GM12878 (cell line): Measurements from ENCODE around the gene CNIH2. TPM values are rescaled to one million over a fixed set of nuclear protein-coding genes. Genes with fewer than 3 reads are reported as not detected.

ENCODE experiments used
- ASH2L ChIP-seq: fragments of 300-600, 200-600 bp; sonication (generic); IDR thresholded peaks from 2 replicates; pipeline ENCODE4 v1.6.1; 2017; ENCODE audit warnings: low read depth, mild to moderate bottlenecking, borderline replicate concordance
- BCL11A ChIP-seq: IDR thresholded peaks from 2 replicates; pipeline ENCODE4 v1.6.1; 2011; ENCODE audit warnings: low read depth, low read length
- IRF3 ChIP-seq: fragments of 450-650 bp; IDR thresholded peaks from 2 replicates; pipeline ENCODE4 v1.6.1; 2014; ENCODE audit warnings: mild to moderate bottlenecking
- MYB ChIP-seq: fragments of 150-350 bp; IDR thresholded peaks from 2 replicates; pipeline ENCODE4 v1.6.1; 2014; ENCODE audit warnings: mild to moderate bottlenecking, low read depth, low read length, borderline replicate concordance
- NFYB ChIP-seq: IDR thresholded peaks from 2 replicates; pipeline ENCODE4 v1.6.1; 2011; ENCODE audit warnings: low read depth, mild to moderate bottlenecking, low read length, improper control_type of control experiment, moderate library complexity; ENCODE audit not compliant: insufficient read depth
- RFX5 ChIP-seq: IDR thresholded peaks from 2 replicates; pipeline ENCODE4 v1.6.1; 2011; ENCODE audit warnings: low read depth, low read length, improper control_type of control experiment
- SUPT20H ChIP-seq: IDR thresholded peaks from 2 replicates; pipeline ENCODE4 v1.6.1; 2011; ENCODE audit warnings: low read depth, mild to moderate bottlenecking, low read length, moderate library complexity, borderline replicate concordance; ENCODE audit not compliant: control insufficient read depth
- YBX1 ChIP-seq: fragments of 450-650 bp; IDR thresholded peaks from 2 replicates; pipeline ENCODE4 v1.6.1; 2016; ENCODE audit warnings: antibody characterized with exemption
- ZNF217 ChIP-seq: fragments of 450-650 bp; IDR thresholded peaks from 2 replicates; pipeline ENCODE4 v1.6.1; 2017; ENCODE audit warnings: antibody characterized with exemption, mild to moderate bottlenecking
- polyA plus RNA-seq, 11 experiments: library from polyadenylated mRNA; depleted of rRNA in 4 of 11; unstranded in 6 of 11; stranded (reverse) in 5 of 11; fragments of >200 nt; fragmentation: Nextera tagmentation in 4 of 11; fragmentation: Illumina TruSeq in 1 of 11; extraction: Ambion mirVana in 4 of 11; extraction: Trizol in 1 of 11; gene quantifications; 1 replicate in 1 of 11; 2 replicates in 10 of 11; pipeline versions ENCODE4 v1.2.1 to v1.2.3, GENCODE V29; 2011 to 2016; ENCODE audit warnings: inconsistent platforms in 2 of 11, missing spikeins in 2 of 11, low read depth in 1 of 11
- total RNA-seq, 4 experiments: library from RNA; depleted of rRNA in 3 of 4; stranded (reverse); fragments of >200 nt in 3 of 4; fragmentation: Illumina TruSeq in 1 of 4; extraction: Trizol in 1 of 4; gene quantifications; 2 replicates each; pipeline versions ENCODE4 v1.2.1 to v1.2.3, GENCODE V29; 2013 to 2021
- TF ChIP-seq, protein P1 (sequence below): fragments of 450-650 bp; IDR thresholded peaks from 2 replicates; pipeline ENCODE4 v1.6.1; 2017; ENCODE audit warnings: antibody characterized with exemption, mild to moderate bottlenecking, moderate library complexity
- TF ChIP-seq, protein P2 (sequence below): IDR thresholded peaks from 2 replicates; pipeline ENCODE4 v1.6.1; 2011; ENCODE audit warnings: borderline replicate concordance, low read depth, mild to moderate bottlenecking, moderate library complexity, mixed read lengths, low read length; ENCODE audit not compliant: insufficient read depth; ENCODE audit errors: extremely low read length
- TF ChIP-seq, protein P3 (sequence below): fragments of 450-650 bp; formaldehyde crosslinking; IDR thresholded peaks from 2 replicates; pipeline ENCODE4 v1.4.0; 2022; ENCODE audit warnings: mild to moderate bottlenecking, moderate library complexity
- TF ChIP-seq, protein P4 (sequence below): IDR thresholded peaks from 2 replicates; pipeline ENCODE4 v1.6.1; 2012; ENCODE audit warnings: low read length, inconsistent platforms
- TF ChIP-seq, protein P5 (sequence below): fragments of 450-650 bp; formaldehyde crosslinking; IDR thresholded peaks from 2 replicates; pipeline ENCODE4 v1.4.0; 2020; ENCODE audit warnings: mild to moderate bottlenecking, moderate library complexity

CNIH2 gene
- total and polyA plus RNA-seq, 10 of the 15 experiments (the other 5 are each of a cell fraction or from before 2014, with no cell fraction given): 0.07 to 1.3 (median 0.68) TPM; not detected in 2

DNA sequence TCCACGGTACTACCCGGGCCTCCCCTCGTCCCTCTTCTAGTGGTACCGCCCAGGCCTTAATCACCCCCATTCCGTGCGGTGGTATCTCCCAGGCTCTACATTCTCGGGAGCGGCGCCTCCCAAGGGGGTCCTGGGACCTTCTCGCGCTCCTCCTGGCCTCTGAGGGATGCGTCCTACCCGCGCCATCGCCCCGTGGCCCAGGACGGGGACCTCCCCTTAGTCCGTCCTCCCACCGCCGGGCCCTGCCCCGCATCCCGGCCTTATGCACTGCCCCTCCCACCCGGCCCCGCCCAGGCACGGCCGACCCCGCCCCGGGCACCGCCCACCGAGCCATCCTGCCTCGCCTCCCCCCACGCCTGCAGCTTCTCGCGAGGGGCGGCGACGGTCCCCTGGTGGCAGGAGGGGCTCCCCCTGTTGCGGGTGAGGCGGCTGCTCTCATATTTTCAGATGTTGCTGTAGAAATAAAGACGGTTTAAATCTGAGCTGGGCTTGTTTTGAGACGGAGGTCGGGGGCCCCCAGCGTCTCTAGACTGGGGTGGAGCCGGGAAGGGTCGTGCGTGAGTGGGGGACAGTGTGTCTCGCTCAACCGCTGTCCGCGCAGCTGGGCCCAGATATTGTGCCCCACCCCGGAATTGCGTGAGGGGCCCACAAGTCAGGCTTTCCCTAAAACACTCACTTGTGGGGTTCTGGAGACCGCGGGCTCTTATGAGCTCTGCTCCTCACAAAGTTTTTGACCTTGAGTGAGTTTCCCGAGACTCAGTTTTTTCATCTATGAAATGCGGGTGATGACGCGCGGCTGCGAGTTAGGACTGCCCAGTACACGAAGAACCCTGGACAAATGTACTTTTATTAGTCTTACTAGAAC is 10.4 kb upstream of the CNIH2 start (continued):
- TF ChIP-seq, protein P1, sequence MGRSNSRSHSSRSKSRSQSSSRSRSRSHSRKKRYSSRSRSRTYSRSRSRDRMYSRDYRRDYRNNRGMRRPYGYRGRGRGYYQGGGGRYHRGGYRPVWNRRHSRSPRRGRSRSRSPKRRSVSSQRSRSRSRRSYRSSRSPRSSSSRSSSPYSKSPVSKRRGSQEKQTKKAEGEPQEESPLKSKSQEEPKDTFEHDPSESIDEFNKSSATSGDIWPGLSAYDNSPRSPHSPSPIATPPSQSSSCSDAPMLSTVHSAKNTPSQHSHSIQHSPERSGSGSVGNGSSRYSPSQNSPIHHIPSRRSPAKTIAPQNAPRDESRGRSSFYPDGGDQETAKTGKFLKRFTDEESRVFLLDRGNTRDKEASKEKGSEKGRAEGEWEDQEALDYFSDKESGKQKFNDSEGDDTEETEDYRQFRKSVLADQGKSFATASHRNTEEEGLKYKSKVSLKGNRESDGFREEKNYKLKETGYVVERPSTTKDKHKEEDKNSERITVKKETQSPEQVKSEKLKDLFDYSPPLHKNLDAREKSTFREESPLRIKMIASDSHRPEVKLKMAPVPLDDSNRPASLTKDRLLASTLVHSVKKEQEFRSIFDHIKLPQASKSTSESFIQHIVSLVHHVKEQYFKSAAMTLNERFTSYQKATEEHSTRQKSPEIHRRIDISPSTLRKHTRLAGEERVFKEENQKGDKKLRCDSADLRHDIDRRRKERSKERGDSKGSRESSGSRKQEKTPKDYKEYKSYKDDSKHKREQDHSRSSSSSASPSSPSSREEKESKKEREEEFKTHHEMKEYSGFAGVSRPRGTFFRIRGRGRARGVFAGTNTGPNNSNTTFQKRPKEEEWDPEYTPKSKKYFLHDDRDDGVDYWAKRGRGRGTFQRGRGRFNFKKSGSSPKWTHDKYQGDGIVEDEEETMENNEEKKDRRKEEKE: peak; percentile 80
- TF ChIP-seq MYB (no peak), IRF3 (no peak), NFYB (no peak), ZNF217 (no peak), BCL11A (no peak), YBX1 (no peak), ASH2L (no peak), SUPT20H (no peak), RFX5 (no peak)
- TF ChIP-seq, protein P2, sequence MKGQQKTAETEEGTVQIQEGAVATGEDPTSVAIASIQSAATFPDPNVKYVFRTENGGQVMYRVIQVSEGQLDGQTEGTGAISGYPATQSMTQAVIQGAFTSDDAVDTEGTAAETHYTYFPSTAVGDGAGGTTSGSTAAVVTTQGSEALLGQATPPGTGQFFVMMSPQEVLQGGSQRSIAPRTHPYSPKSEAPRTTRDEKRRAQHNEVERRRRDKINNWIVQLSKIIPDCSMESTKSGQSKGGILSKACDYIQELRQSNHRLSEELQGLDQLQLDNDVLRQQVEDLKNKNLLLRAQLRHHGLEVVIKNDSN: no peak
- TF ChIP-seq, protein P3, sequence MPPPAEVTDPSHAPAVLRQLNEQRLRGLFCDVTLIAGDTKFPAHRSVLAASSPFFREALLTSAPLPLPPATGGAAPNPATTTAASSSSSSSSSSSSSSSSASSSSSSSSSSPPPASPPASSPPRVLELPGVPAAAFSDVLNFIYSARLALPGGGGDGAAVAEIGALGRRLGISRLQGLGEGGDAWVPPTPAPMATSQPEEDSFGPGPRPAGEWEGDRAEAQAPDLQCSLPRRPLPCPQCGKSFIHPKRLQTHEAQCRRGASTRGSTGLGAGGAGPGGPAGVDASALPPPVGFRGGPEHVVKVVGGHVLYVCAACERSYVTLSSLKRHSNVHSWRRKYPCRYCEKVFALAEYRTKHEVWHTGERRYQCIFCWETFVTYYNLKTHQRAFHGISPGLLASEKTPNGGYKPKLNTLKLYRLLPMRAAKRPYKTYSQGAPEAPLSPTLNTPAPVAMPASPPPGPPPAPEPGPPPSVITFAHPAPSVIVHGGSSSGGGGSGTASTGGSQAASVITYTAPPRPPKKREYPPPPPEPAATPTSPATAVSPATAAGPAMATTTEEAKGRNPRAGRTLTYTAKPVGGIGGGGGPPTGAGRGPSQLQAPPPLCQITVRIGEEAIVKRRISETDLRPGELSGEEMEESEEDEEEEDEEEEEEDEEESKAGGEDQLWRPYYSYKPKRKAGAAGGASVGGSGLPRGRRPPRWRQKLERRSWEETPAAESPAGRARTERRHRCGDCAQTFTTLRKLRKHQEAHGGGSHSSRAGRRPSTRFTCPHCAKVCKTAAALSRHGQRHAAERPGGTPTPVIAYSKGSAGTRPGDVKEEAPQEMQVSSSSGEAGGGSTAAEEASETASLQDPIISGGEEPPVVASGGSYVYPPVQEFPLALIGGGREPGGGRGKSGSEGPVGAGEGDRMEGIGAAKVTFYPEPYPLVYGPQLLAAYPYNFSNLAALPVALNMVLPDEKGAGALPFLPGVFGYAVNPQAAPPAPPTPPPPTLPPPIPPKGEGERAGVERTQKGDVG (CRISPR knock-in tag): no peak
- TF ChIP-seq, protein P4, sequence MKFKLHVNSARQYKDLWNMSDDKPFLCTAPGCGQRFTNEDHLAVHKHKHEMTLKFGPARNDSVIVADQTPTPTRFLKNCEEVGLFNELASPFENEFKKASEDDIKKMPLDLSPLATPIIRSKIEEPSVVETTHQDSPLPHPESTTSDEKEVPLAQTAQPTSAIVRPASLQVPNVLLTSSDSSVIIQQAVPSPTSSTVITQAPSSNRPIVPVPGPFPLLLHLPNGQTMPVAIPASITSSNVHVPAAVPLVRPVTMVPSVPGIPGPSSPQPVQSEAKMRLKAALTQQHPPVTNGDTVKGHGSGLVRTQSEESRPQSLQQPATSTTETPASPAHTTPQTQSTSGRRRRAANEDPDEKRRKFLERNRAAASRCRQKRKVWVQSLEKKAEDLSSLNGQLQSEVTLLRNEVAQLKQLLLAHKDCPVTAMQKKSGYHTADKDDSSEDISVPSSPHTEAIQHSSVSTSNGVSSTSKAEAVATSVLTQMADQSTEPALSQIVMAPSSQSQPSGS: no peak
- TF ChIP-seq, protein P5, sequence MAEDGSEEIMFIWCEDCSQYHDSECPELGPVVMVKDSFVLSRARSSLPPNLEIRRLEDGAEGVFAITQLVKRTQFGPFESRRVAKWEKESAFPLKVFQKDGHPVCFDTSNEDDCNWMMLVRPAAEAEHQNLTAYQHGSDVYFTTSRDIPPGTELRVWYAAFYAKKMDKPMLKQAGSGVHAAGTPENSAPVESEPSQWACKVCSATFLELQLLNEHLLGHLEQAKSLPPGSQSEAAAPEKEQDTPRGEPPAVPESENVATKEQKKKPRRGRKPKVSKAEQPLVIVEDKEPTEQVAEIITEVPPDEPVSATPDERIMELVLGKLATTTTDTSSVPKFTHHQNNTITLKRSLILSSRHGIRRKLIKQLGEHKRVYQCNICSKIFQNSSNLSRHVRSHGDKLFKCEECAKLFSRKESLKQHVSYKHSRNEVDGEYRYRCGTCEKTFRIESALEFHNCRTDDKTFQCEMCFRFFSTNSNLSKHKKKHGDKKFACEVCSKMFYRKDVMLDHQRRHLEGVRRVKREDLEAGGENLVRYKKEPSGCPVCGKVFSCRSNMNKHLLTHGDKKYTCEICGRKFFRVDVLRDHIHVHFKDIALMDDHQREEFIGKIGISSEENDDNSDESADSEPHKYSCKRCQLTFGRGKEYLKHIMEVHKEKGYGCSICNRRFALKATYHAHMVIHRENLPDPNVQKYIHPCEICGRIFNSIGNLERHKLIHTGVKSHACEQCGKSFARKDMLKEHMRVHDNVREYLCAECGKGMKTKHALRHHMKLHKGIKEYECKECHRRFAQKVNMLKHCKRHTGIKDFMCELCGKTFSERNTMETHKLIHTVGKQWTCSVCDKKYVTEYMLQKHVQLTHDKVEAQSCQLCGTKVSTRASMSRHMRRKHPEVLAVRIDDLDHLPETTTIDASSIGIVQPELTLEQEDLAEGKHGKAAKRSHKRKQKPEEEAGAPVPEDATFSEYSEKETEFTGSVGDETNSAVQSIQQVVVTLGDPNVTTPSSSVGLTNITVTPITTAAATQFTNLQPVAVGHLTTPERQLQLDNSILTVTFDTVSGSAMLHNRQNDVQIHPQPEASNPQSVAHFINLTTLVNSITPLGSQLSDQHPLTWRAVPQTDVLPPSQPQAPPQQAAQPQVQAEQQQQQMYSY (CRISPR knock-in tag): no peak
